Ovary (tissue), 3 donors: Measurements from ENCODE around the gene KCNMA1.

Experiments
- CTCF ChIP-seq, 3 donors: fragments of 450-650 bp in 2 of 3; fragments of 200-600 bp in 1 of 3; IDR thresholded peaks; one replicate each; pipeline versions ENCODE4 v1.5.1 to v1.8.0; 2016 to 2022; ENCODE audit warnings: antibody characterized with exemption in 3 of 3, mild to moderate bottlenecking in 1 of 3
- EP300 ChIP-seq: sonication (generic); formaldehyde crosslinking; IDR thresholded peaks from one replicate; pipeline ENCODE4 v1.6.1; 2017; ENCODE audit warnings: antibody characterized with exemption
- POLR2A ChIP-seq: fragments of 450-650 bp; IDR thresholded peaks from one replicate; pipeline ENCODE4 v1.6.1; 2017; ENCODE audit warnings: antibody characterized with exemption, mild to moderate bottlenecking, moderate library complexity
- donor health status: DM: no; HTN: no; CAD: no.

- TF ChIP-seq CTCF (IDR thresholded peaks at IDR 0.05) (no peak), EP300 (no peak), POLR2A (no peak)
Observed at GRCh38 chr10:77396290-77396689, 241.3 kb downstream of the KCNMA1 start.
